Trophoblast cell (in vitro differentiated cells and primary cell): Measurements from ENCODE around the gene FRAS1.
"Not testable (repeated sequence)": the region's sequence is repeated elsewhere in the genome, so short reads cannot be mapped to it uniquely, and the experiment has no call there.

Experiments
- DNase-seq, 2 donors: peaks; one replicate each; pipeline ENCODE4 v3.0.0-alpha.2; 2016
- H2AFZ ChIP-seq: 2 replicates; pipeline ENCODE4 v1.6.1; 2013; ENCODE audit warnings: low read length, moderate library complexity, mild to moderate bottlenecking; ENCODE audit not compliant: insufficient read depth, poor library complexity
- H2AK5ac ChIP-seq: 2 replicates; pipeline ENCODE4 v1.6.1; 2013; ENCODE audit warnings: mild to moderate bottlenecking, low read length
- H2BK120ac ChIP-seq: 2 replicates; pipeline ENCODE4 v1.6.1; 2013; ENCODE audit warnings: low read length, mild to moderate bottlenecking, moderate library complexity; ENCODE audit not compliant: insufficient read depth, poor library complexity
- H2BK12ac ChIP-seq: 2 replicates; pipeline ENCODE4 v1.6.1; 2013; ENCODE audit warnings: mild to moderate bottlenecking, low read length, moderate library complexity
- H2BK5ac ChIP-seq: 2 replicates; pipeline ENCODE4 v1.6.1; 2013; ENCODE audit warnings: low read length, low read depth, moderate library complexity, mild to moderate bottlenecking; ENCODE audit not compliant: poor library complexity
- H3K14ac ChIP-seq: 2 replicates; pipeline ENCODE4 v1.6.1; 2013; ENCODE audit warnings: mild to moderate bottlenecking, low read length
- H3K18ac ChIP-seq: 2 replicates; pipeline ENCODE4 v1.6.1; 2013; ENCODE audit warnings: mild to moderate bottlenecking, low read length
- H3K23ac ChIP-seq: 2 replicates; pipeline ENCODE4 v1.6.1; 2013; ENCODE audit warnings: low read length
- H3K27ac ChIP-seq: 2 replicates; pipeline ENCODE4 v1.5.1; 2013; ENCODE audit warnings: low read depth, mild to moderate bottlenecking, inconsistent platforms, low read length, moderate library complexity
- H3K27me3 ChIP-seq: 2 replicates; pipeline ENCODE4 v1.6.1; 2013; ENCODE audit warnings: inconsistent platforms, mild to moderate bottlenecking, low read length, moderate library complexity; ENCODE audit not compliant: insufficient read depth
- H3K36me3 ChIP-seq, 2 experiments: 1 replicate in 1 of 2; 2 replicates in 1 of 2; pipeline ENCODE4 v1.6.1; 2013; ENCODE audit warnings: low read length in 2 of 2, mild to moderate bottlenecking in 2 of 2, moderate library complexity in 1 of 2; ENCODE audit not compliant: insufficient read depth in 2 of 2, control insufficient read depth in 1 of 2
- H3K4ac ChIP-seq: 2 replicates; pipeline ENCODE4 v1.6.1; 2013; ENCODE audit warnings: low read depth, mild to moderate bottlenecking, low read length, moderate library complexity
- H3K4me1 ChIP-seq, 2 experiments: 1 replicate in 1 of 2; 2 replicates in 1 of 2; pipeline ENCODE4 v1.6.1; 2013; ENCODE audit warnings: low read length in 2 of 2, mild to moderate bottlenecking in 2 of 2, moderate library complexity in 1 of 2; ENCODE audit not compliant: insufficient read depth in 2 of 2, control insufficient read depth in 1 of 2
- H3K4me2 ChIP-seq: 2 replicates; pipeline ENCODE4 v1.6.1; 2013; ENCODE audit warnings: inconsistent platforms, mild to moderate bottlenecking, low read length, moderate library complexity
- H3K4me3 ChIP-seq: 2 replicates; pipeline ENCODE4 v1.5.1; 2013; ENCODE audit warnings: mild to moderate bottlenecking, low read depth, low read length, inconsistent platforms
- H3K79me1 ChIP-seq: one replicate; pipeline ENCODE4 v1.6.1; 2013; ENCODE audit warnings: low read length
- H3K79me2 ChIP-seq: 2 replicates; pipeline ENCODE4 v1.6.1; 2013; ENCODE audit warnings: low read length, mild to moderate bottlenecking; ENCODE audit not compliant: control insufficient read depth, insufficient read depth, poor library complexity
- H3K9ac ChIP-seq: 2 replicates; pipeline ENCODE4 v1.6.1; 2013; ENCODE audit warnings: mild to moderate bottlenecking, low read length
- H3K9me3 ChIP-seq: 2 replicates; pipeline ENCODE4 v1.6.1; 2013; ENCODE audit warnings: low read depth, mild to moderate bottlenecking, control low read depth, inconsistent platforms, low read length; ENCODE audit not compliant: insufficient read depth
- H4K12ac ChIP-seq: 2 replicates; pipeline ENCODE4 v1.6.1; 2013; ENCODE audit warnings: low read depth, mild to moderate bottlenecking, low read length, moderate library complexity
- H4K8ac ChIP-seq: 2 replicates; pipeline ENCODE4 v1.6.1; 2013; ENCODE audit warnings: low read depth, mild to moderate bottlenecking, low read length, moderate library complexity
- H4K91ac ChIP-seq: one replicate; pipeline ENCODE4 v1.6.1; 2013; ENCODE audit warnings: low read depth, mild to moderate bottlenecking, low read length, moderate library complexity
- WGBS: extraction: QIAGEN DNeasy Blood & Tissue Kit; methylation state at CpG from one replicate; pipeline ENCODE4 v1.1.7; 2013; ENCODE audit warnings: missing lambda C conversion rate; ENCODE audit not compliant: insufficient read length, insufficient coverage; ENCODE audit errors: extremely low coverage; 5-methylcytosine and 5-hydroxymethylcytosine counted together

FRAS1 gene

DNA sequence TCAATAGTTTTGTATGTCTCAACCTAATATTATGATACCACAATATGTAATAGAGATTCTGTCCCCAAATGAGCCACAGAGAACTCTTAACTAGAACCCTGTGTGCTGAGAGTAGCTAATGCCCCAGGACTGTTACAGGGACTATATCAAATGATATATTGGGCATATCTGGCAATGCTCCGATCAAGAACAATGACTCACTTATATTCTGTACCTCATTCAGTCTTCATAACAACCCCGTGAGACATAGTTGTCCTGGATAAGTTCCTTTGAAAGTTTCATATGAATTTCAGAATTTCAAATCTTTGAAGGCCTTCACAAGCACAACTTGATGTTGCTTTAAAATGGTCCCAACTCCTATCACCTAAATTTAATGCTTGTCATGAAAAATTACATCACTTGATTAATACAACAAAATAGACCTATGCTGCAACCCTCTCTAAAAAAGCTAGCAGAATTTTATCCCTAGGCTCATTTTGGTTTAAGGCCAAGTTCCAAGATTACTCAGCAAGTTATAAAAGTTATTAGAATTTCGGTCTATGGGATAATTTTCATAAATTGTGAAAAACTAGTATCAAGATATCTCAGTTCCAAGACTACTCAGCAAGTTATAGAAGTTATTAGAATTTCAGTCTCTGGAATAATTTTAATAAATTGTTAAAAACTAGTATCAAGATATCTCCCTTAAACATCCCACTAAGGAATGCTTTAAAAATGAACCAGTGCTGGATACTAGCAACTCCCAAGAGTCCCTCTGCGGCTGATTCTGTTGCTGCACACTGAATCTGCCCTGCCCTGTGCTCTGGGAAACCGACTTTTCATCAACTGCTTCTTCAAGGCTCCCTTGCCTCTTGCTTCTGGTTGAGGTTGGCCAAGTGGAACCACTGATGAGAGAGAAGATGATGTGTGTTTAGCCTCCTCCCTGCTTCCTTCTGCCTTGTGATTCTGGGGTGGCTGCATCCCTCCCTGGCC lies 488.4 kb downstream of the FRAS1 start:
- peaks cover 8 to 16% of the 10 kb centered on the region in 2 experiments for H3K36me3 ChIP-seq
- WGBS, result no CpG with 5 or more reads among the region's 5 CpGs
- no peak overlapping the region for H3K9ac ChIP-seq
- no peak overlapping the region for H2BK5ac ChIP-seq
- H3K4me2 ChIP-seq, result no peak overlapping the region
- no peak overlapping the region for H3K27ac ChIP-seq
- H3K14ac ChIP-seq, result no peak overlapping the region
- no peaks in the 10 kb centered on the region for H3K4me1 ChIP-seq
- no peak overlapping the region for H3K4ac ChIP-seq
- no peak overlapping the region for H3K4me3 ChIP-seq
- H3K9me3 ChIP-seq, result no peaks in the 10 kb centered on the region
- DNase-seq, result no peak
- H3K79me1 ChIP-seq, result no peaks in the 10 kb centered on the region
- no peak overlapping the region for H2AFZ ChIP-seq
- H3K27me3 ChIP-seq, result no peaks in the 10 kb centered on the region
- H3K79me2 ChIP-seq, result no peaks in the 10 kb centered on the region
- H2BK120ac ChIP-seq, result no peak overlapping the region
- no peak overlapping the region for H4K8ac ChIP-seq
- H3K18ac ChIP-seq, result no peak overlapping the region
- H3K23ac ChIP-seq, result no peak overlapping the region
- no peak overlapping the region for H2BK12ac ChIP-seq
- no peak overlapping the region for H4K91ac ChIP-seq
- H4K12ac ChIP-seq, result no peak overlapping the region
- H2AK5ac ChIP-seq, result no peak overlapping the region

- not testable (repeated sequence) for H2AFZ ChIP-seq, H3K4me3 ChIP-seq, H4K91ac ChIP-seq, DNase-seq, H4K8ac ChIP-seq, H2BK12ac ChIP-seq, H3K4me2 ChIP-seq, H2BK5ac ChIP-seq, H3K27ac ChIP-seq, H3K9me3 ChIP-seq, H3K23ac ChIP-seq, H3K4me1 ChIP-seq, H3K36me3 ChIP-seq, H2BK120ac ChIP-seq, H4K12ac ChIP-seq, H3K14ac ChIP-seq, H3K9ac ChIP-seq, H2AK5ac ChIP-seq, H3K18ac ChIP-seq, H3K79me2 ChIP-seq, H3K4ac ChIP-seq, H3K27me3 ChIP-seq
- WGBS, result no CpG with 5 or more reads among the region's 28 CpGs
- H3K79me1 ChIP-seq, result peaks cover 13% of the 10 kb centered on the region
These were observed 490.8 kb downstream of the FRAS1 start for GRCh38 chr4:78547899-78548298.

DNA sequence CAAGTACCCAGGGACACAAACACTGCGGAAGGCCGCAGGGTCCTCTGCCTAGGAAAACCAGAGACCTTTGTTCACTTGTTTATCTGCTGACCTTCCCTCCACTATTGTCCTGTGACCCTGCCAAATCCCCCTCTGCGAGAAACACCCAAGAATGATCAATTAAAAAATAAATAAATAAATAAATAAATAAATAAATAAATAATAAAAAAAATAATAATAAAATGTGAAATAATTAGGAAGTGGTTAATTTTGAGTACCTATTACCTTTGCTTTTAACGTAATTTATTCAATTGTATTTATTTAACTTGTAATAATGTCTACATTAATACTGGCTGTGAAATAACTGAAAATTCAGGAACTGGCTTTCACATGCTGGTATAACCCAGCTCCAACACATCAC lies 491.8 kb downstream of the FRAS1 start:
- H3K36me3 ChIP-seq, H3K27ac ChIP-seq, H2BK5ac ChIP-seq, H3K4me1 ChIP-seq, H2AFZ ChIP-seq, H2BK12ac ChIP-seq, H3K9me3 ChIP-seq, H4K91ac ChIP-seq, H3K23ac ChIP-seq, H3K4me3 ChIP-seq, H3K18ac ChIP-seq, H3K27me3 ChIP-seq, H2AK5ac ChIP-seq, H3K4me2 ChIP-seq, H3K4ac ChIP-seq, H4K12ac ChIP-seq, H3K14ac ChIP-seq, H4K8ac ChIP-seq, DNase-seq, H3K9ac ChIP-seq, H2BK120ac ChIP-seq: not testable (repeated sequence)
- Histone ChIP-seq H3K79me2 (peaks cover 13% of the 10 kb centered on the region), H3K79me1 (peaks cover 20% of the 10 kb centered on the region)
- no CpG with 5 or more reads among the region's 4 CpGs for WGBS

DNA sequence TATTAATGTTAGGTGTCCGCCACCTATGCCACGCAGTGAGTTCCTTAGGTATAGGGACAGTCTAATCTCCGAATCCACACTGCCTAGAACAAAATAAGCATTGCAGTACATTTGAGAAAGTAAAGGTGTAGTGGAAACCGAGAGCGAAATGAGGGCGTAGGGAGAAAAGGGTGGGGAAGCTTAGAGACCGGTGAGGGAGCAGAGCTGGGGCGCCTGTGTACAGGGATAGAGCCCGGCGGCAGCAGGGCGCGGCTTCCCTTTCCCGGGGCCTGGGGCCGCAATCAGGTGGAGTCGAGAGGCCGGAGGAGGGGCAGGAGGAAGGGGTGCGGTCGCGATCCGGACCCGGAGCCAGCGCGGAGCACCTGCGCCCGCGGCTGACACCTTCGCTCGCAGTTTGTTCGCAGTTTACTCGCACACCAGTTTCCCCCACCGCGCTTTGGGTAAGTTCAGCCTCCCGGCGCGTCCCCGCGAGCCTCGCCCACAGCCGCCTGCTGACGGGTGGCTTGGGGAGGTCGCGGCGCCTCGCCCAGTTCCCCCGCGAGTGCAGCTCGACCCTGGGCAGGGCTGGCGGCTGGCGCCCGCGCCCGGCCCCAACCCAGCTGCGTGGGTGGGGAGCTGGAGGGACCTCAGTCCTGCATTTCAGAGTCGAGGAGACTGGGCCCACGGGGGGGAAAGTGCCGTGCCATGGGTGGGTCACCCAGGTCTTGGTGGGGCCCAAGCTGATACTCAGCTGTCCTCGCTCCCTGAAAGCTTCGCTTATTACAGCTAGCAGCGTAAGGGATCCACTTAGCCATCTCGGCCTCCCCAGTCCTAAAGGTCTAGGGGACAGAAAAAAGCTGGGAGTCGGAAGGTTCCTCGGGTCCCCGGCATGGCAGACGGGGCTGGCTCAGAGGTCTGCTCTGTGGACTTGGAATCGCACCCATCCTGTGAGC lies 494.6 kb downstream of the FRAS1 start, which contains the start of gene ANXA3:
ANXA3 (plus strand) TSS at position 351 of the 932 bp plus-strand sequence. CDS start 2,704 bp downstream, outside the sequence.
- DNase-seq, result peak; percentile 9 to 52
- peak within 1 kb of the TSS; percentile 97 for H3K9ac ChIP-seq
- peak within 1 kb of the TSS; percentile 49 for H4K12ac ChIP-seq
- peaks cover 7 to 11% of the 10 kb centered on the region in 2 experiments for H3K36me3 ChIP-seq
- peaks cover 20% of the 10 kb centered on the region for H3K79me1 ChIP-seq
- peak within 1 kb of the TSS; percentile 95 for H2AK5ac ChIP-seq
- no peak within 1 kb of the TSS for H3K23ac ChIP-seq
- peaks cover 2 to 7% of the 10 kb centered on the region in 2 experiments for H3K4me1 ChIP-seq
- peaks cover 15% of the 10 kb centered on the region for H3K79me2 ChIP-seq
- peak within 1 kb of the TSS; percentile 97 for H3K4ac ChIP-seq
- no peaks in the 10 kb centered on the region for H3K27me3 ChIP-seq
- peak within 1 kb of the TSS; percentile 98 for H2BK5ac ChIP-seq
- peak within 1 kb of the TSS; percentile 65 for H3K4me2 ChIP-seq
- WGBS, result no CpG with 5 or more reads among the region's 65 CpGs
- H2AFZ ChIP-seq, result peak within 1 kb of the TSS; percentile 92
- peak within 1 kb of the TSS; percentile 95 for H4K8ac ChIP-seq
- H3K18ac ChIP-seq, result peak within 1 kb of the TSS; percentile 99
- no peaks in the 10 kb centered on the region for H3K9me3 ChIP-seq
- peak within 1 kb of the TSS; percentile 54 for H2BK12ac ChIP-seq
- H2BK120ac ChIP-seq, result peak within 1 kb of the TSS; percentile 100
- H3K4me3 ChIP-seq, result peak within 1 kb of the TSS; percentile 87
- H3K14ac ChIP-seq, result peak within 1 kb of the TSS; percentile 99
- peak within 1 kb of the TSS; percentile 100 for H4K91ac ChIP-seq
- H3K27ac ChIP-seq, result peak within 1 kb of the TSS; percentile 100
